CD4-positive, alpha-beta T cell (primary cell): ENCODE results near the gene CCR5. TPM values are rescaled to one million over a fixed set of nuclear protein-coding genes. Genes with fewer than 3 reads are reported as not detected.

ENCODE experiments used
- ATAC-seq: fragments of 200-7000 bp; cut with Tn5 transposase; one replicate; pipeline ENCODE4 v1.10.0; 2022; ENCODE audit warnings: mild to moderate bottlenecking; ENCODE audit not compliant: poor library complexity
- CTCF ChIA-PET: fragments of 350-600 bp; sonication (Branson Sonifier 250); formaldehyde crosslinking; loops from one replicate; lab custom pipeline; 2021; ENCODE audit warnings: antibody characterized with exemption, inconsistent platforms; lab: Charles Lee
- POLR2A ChIA-PET: fragments of 350-600 bp; sonication (Branson Sonifier 250); formaldehyde crosslinking; loops from one replicate; lab custom pipeline; 2021; ENCODE audit warnings: antibody characterized with exemption, inconsistent platforms; lab: Charles Lee
- DNase-seq, 14 experiments: peaks; one replicate each; pipeline ENCODE4 v3.0.0-alpha.2; 2013 to 2020; ENCODE audit warnings: mixed read lengths in 2 of 14
- H3K27ac ChIP-seq, 2 donors: one replicate each; pipeline versions ENCODE4 v1.5.1 to v1.7.0; 2013; ENCODE audit warnings: low read length in 2 of 2, low read depth in 1 of 2, mild to moderate bottlenecking in 1 of 2
- H3K27me3 ChIP-seq, 2 experiments: 1 replicate in 1 of 2; 2 replicates in 1 of 2; pipeline versions ENCODE4 v1.6.1 to v1.7.0; 2013; ENCODE audit warnings: low read length in 2 of 2, control low read depth in 1 of 2, mild to moderate bottlenecking in 1 of 2, moderate library complexity in 1 of 2; ENCODE audit not compliant: insufficient read depth in 2 of 2, control insufficient read depth in 1 of 2
- H3K36me3 ChIP-seq: one replicate; pipeline ENCODE4 v1.6.1; 2013; ENCODE audit warnings: low read length, control low read depth; ENCODE audit not compliant: insufficient read depth
- H3K4me1 ChIP-seq: one replicate; pipeline ENCODE4 v1.6.1; 2013; ENCODE audit warnings: low read length, control low read depth; ENCODE audit not compliant: insufficient read depth
- H3K4me3 ChIP-seq: one replicate; pipeline ENCODE4 v1.5.1; 2013; ENCODE audit warnings: mild to moderate bottlenecking, low read length, moderate library complexity
- H3K9me3 ChIP-seq, 2 experiments: 1 replicate in 1 of 2; 2 replicates in 1 of 2; pipeline versions ENCODE4 v1.6.1 to v1.7.0; 2013; ENCODE audit warnings: low read length in 2 of 2, mild to moderate bottlenecking in 2 of 2, control low read depth in 1 of 2, moderate library complexity in 1 of 2; ENCODE audit not compliant: control insufficient read depth in 1 of 2, insufficient read depth in 1 of 2
- H3K27ac Mint-ChIP-seq: one replicate; pipeline ENCODE4 v1.8.0; 2020; ENCODE audit warnings: mixed read lengths
- H3K27me3 Mint-ChIP-seq: one replicate; pipeline ENCODE4 v1.8.0; 2021; ENCODE audit warnings: mixed read lengths
- H3K36me3 Mint-ChIP-seq: one replicate; pipeline ENCODE4 v1.8.0; 2021; ENCODE audit warnings: low read depth, mixed read lengths
- H3K4me1 Mint-ChIP-seq: one replicate; pipeline ENCODE4 v1.8.0; 2021; ENCODE audit warnings: low read depth, mixed read lengths
- H3K4me3 Mint-ChIP-seq: one replicate; pipeline ENCODE4 v1.8.0; 2020; ENCODE audit warnings: mild to moderate bottlenecking, mixed read lengths
- H3K9me3 Mint-ChIP-seq: one replicate; pipeline ENCODE4 v1.8.0; 2020; ENCODE audit warnings: mixed read lengths
- CTCF ChIP-seq: fragments of 200-600 bp; IDR thresholded peaks from one replicate; pipeline ENCODE4 v1.8.0; 2022; ENCODE audit warnings: antibody characterized with exemption, mild to moderate bottlenecking
- intact Hi-C, 2 experiments: fragments of 100-400 bp; cut with DNase I in 1 of 2; cut with micrococcal nuclease in 1 of 2; formaldehyde crosslinking; loops; one replicate each; pipeline versions ENCODE4 v1.15.1 to v1.9.0; 2023 to 2025; cut with DNase I, micrococcal nuclease
- total RNA-seq, 174 experiments: library from RNA in 2 of 174; stranded (reverse) in 2 of 174; gene quantifications; one replicate each; pipeline ENCODE4 v1.2.3 and lab custom pipeline; 2021 to 2026

Gene CCR5
- total RNA-seq, 2 experiments from 2014 or later, result 1.1 to 1.4 TPM

DNA sequence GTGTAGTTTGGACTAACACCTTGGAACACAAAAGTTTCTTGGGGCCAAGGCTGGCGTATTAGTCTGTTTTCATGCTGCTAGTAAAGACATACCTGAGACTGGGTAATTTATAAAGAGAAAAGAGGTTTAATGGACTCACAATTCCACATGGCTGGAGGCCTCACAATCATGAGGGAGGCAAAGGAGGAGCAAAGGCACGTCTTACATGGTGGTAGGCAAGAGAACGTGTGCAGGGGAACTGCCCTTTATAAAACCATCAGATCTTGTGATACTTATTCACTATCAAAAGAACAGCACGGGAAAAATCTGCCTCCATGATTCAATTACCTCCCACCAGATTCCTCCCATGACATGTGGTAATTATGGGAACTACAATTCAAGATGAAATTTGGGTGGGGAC, 26.3 kb upstream of the CCR5 start:
- Histone ChIP-seq H3K4me3 (no peak overlapping the region), H3K27ac (no peak overlapping the region), H3K4me1 (peaks cover 7% of the 10 kb centered on the region), H3K9me3 (peaks cover 0 to 3% of the 10 kb centered on the region in 2 experiments), H3K36me3 (no peaks in the 10 kb centered on the region), H3K27me3 (no peaks in the 10 kb centered on the region)
- no peak overlapping the region for H3K27ac Mint-ChIP-seq
- no peak for DNase-seq
- intact Hi-C loops, result no loop called here
- no peak for ATAC-seq
- H3K36me3 Mint-ChIP-seq, result no peaks in the 10 kb centered on the region
- POLR2A ChIA-PET, result no interaction called here
- H3K9me3 Mint-ChIP-seq, result no peaks in the 10 kb centered on the region
- H3K4me1 Mint-ChIP-seq, result peaks cover 19% of the 10 kb centered on the region
- TF ChIP-seq CTCF, result no peak
- H3K4me3 Mint-ChIP-seq, result no peak overlapping the region
- H3K27me3 Mint-ChIP-seq, result no peaks in the 10 kb centered on the region
- CTCF ChIA-PET, result no interaction called here

GRCh38 chr3:46348823-46349482, 21.8 kb upstream of the CCR5 start:
- peak in 3 of 14 experiments; percentile 29 to 73 (median 36) for DNase-seq
- intact Hi-C loops, result no loop called here
- Mint-ChIP-seq H3K9me3 (no peaks in the 10 kb centered on the region), H3K4me1 (peaks cover 64% of the 10 kb centered on the region), H3K27me3 (no peaks in the 10 kb centered on the region), H3K36me3 (no peaks in the 10 kb centered on the region), H3K27ac (peak overlapping the region; percentile 47), H3K4me3 (peak overlapping the region; percentile 3)
- H3K27ac ChIP-seq, result peak overlapping the region; percentile 8 to 27
- H3K9me3 ChIP-seq, result no peaks in the 10 kb centered on the region
- H3K36me3 ChIP-seq, result no peaks in the 10 kb centered on the region
- peak; percentile 34 for ATAC-seq
- CTCF ChIA-PET, result interaction anchor here (1.0 kb wide), 1 partner anchor 20 kb away, joined by 3 read pairs; no protein-coding TSS in a partner anchor
- H3K27me3 ChIP-seq, result no peaks in the 10 kb centered on the region
- H3K4me1 ChIP-seq, result peaks cover 41% of the 10 kb centered on the region
- no peak overlapping the region for H3K4me3 ChIP-seq
- no peak for TF ChIP-seq CTCF
- POLR2A ChIA-PET, result interaction anchor here (0.6 to 1.8 kb wide), 2 partner anchors 21 to 27 kb away, joined by 3 to 7 read pairs; partner anchors contain the start of gene CCR5

DNA sequence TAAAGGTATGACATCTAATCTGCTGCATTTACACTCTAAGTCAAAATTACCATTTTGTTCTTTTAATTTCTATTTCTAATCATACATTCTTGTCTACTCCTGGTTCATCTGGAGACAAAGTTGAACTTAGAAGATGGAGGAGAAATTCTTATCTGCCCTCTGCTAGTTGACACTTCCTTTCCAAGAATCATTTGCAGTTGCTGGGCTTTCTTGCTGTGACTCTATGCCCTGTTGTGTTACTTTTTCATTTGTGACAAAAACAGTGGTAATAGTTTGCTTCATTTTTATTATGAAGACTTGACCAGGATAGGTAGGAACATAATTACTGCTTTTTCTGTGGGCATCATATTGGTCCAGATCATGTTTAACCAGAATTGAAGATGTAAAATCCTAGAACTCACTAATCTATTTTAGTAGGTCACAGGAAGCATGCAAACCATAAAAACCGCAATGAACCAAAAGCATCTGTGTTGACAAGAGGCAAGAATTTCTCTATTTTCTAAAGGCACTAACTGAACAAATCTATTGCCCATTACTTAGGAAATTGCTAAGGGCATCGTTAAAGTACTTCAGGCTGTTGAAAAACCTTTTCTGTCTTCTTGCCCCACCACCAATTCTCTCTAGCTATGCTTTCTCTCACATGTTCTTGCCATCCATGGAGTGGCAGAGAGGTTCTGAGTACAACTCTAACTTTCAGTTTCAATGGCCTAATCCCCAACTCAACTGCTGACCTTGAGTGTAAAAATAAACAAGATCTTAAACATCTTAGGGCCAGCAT, 21.1 kb upstream of the CCR5 start:
- intact Hi-C loops, result no loop called here
- Mint-ChIP-seq H3K9me3 (no peaks in the 10 kb centered on the region), H3K27ac (peak overlapping the region; percentile 13), H3K4me1 (peaks cover 68% of the 10 kb centered on the region), H3K27me3 (no peaks in the 10 kb centered on the region), H3K36me3 (no peaks in the 10 kb centered on the region), H3K4me3 (peak overlapping the region; percentile 3)
- H3K4me1 ChIP-seq, result peaks cover 47% of the 10 kb centered on the region
- peak in 3 of 14 experiments; percentile 56 to 75 (median 56) for DNase-seq
- H3K9me3 ChIP-seq, result no peaks in the 10 kb centered on the region
- no peak overlapping the region for H3K4me3 ChIP-seq
- H3K36me3 ChIP-seq, result no peaks in the 10 kb centered on the region
- CTCF ChIA-PET, result interaction anchor here (1.0 to 1.7 kb wide), 3 partner anchors 19 to 55 kb away, joined by 3 read pairs; no protein-coding TSS in a partner anchor
- H3K27ac ChIP-seq, result peak overlapping the region; percentile 8 to 27
- no peaks in the 10 kb centered on the region for H3K27me3 ChIP-seq
- no peak for TF ChIP-seq CTCF
- POLR2A ChIA-PET, result interaction anchor here (0.9 to 1.8 kb wide), 3 partner anchors 18 to 21 kb away, joined by 3 to 7 read pairs (median 3); partner anchors contain the start of gene CCR5
- no peak for ATAC-seq
